Upper lobe of left lung (tissue), 6 donors: Measurements from ENCODE around the gene DUSP6. TPM values are rescaled to one million over a fixed set of nuclear protein-coding genes. Genes with fewer than 3 reads are reported as not detected.

Experiments used
- ATAC-seq, 2 donors: fragments of 200-7000 bp; cut with Tn5 transposase; one replicate each; pipeline ENCODE4 v1.9.1; 2022; ENCODE audit warnings: mild to moderate bottlenecking in 2 of 2, moderate library complexity in 2 of 2; ENCODE audit not compliant: low FRiP score in 2 of 2
- DNase-seq, 2 donors: peaks; one replicate each; pipeline ENCODE4 v3.0.0-alpha.2; 2019 to 2020
- H3K27ac ChIP-seq, 4 donors: fragments of 200-600 bp; sonication (generic); one replicate each; pipeline ENCODE4 v1.5.1; 2016 to 2019
- H3K27me3 ChIP-seq, 4 donors: fragments of 200-600 bp; sonication (generic); one replicate each; pipeline ENCODE4 v1.5.1; 2017 to 2019
- H3K36me3 ChIP-seq, 4 donors: fragments of 200-600 bp; sonication (generic); one replicate each; pipeline ENCODE4 v1.5.1; 2016 to 2019
- H3K4me1 ChIP-seq, 4 donors: fragments of 200-600 bp; sonication (generic); one replicate each; pipeline ENCODE4 v1.5.1; 2018 to 2019
- H3K4me3 ChIP-seq, 4 donors: fragments of 200-600 bp; sonication (generic); one replicate each; pipeline ENCODE4 v1.5.1; 2017 to 2019; ENCODE audit warnings: mild to moderate bottlenecking in 2 of 4, moderate library complexity in 1 of 4
- H3K9me3 ChIP-seq, 4 donors: fragments of 200-600 bp; sonication (generic); one replicate each; pipeline ENCODE4 v1.5.1; 2018 to 2019
- EP300 ChIP-seq, 4 donors: sonication (generic); formaldehyde crosslinking; IDR thresholded peaks; one replicate each; pipeline ENCODE4 v1.5.1; 2017; ENCODE audit warnings: antibody characterized with exemption in 4 of 4, control low read depth in 2 of 4
- POLR2A ChIP-seq, 4 donors: fragments of 450-650 bp; IDR thresholded peaks; one replicate each; pipeline ENCODE4 v1.5.1; 2016 to 2017; ENCODE audit warnings: antibody characterized with exemption in 4 of 4, mild to moderate bottlenecking in 2 of 4
- POLR2AphosphoS5 ChIP-seq, 2 donors: sonication (generic); formaldehyde crosslinking; IDR thresholded peaks; one replicate each; pipeline ENCODE4 v1.5.1; 2017; ENCODE audit warnings: antibody characterized with exemption in 2 of 2
- WGBS, 2 donors: methylation state at CpG; one replicate each; pipeline ENCODE4 v1.1.5; 2017 to 2018; 5-methylcytosine and 5-hydroxymethylcytosine counted together
- total RNA-seq, 6 donors: library from RNA; depleted of rRNA in 4 of 6; stranded (reverse); fragments of >200 nt in 4 of 6; gene quantifications; one replicate each; pipeline versions ENCODE4 v1.1.0 to v1.2.1, GENCODE V29; 2016 to 2021
- TF ChIP-seq, protein P1 (sequence below), 6 experiments: fragments of 450-650 bp in 4 of 6; fragments of 200-600 bp in 2 of 6; sonication (generic) in 2 of 6; IDR thresholded peaks; one replicate each; pipeline ENCODE4 v1.5.1; 2016 to 2019; ENCODE audit warnings: antibody characterized with exemption in 6 of 6
- donor health status: DM: no; HTN: no; CAD: no; lungs with moderate emphysema.
- donor health status: DM: no; HTN: yes; CAD: no; lungs with severe emphysema.

Gene DUSP6
- total RNA-seq, 6 donors from 2014 or later = 18.4 to 236 (median 86.0) TPM

DNA sequence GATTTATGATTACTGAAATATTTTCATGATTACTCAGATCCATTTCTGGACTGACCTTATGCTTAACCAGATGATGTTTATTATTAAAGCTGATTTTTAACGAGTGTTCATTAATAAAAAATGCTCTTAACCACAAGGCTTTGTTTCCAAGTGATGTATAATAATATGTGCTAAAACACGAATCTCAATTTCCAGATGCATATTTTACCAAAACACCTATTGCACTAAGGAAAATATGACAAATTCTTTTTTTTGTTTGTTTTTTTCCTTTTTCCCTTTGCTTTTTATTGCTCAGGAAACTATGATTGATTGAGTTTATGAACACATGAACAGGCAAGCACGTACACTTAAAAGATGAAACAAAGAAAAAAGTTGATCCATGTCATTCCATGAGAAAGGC, 16.9 kb upstream of the DUSP6 start:
- TF ChIP-seq, protein P1, sequence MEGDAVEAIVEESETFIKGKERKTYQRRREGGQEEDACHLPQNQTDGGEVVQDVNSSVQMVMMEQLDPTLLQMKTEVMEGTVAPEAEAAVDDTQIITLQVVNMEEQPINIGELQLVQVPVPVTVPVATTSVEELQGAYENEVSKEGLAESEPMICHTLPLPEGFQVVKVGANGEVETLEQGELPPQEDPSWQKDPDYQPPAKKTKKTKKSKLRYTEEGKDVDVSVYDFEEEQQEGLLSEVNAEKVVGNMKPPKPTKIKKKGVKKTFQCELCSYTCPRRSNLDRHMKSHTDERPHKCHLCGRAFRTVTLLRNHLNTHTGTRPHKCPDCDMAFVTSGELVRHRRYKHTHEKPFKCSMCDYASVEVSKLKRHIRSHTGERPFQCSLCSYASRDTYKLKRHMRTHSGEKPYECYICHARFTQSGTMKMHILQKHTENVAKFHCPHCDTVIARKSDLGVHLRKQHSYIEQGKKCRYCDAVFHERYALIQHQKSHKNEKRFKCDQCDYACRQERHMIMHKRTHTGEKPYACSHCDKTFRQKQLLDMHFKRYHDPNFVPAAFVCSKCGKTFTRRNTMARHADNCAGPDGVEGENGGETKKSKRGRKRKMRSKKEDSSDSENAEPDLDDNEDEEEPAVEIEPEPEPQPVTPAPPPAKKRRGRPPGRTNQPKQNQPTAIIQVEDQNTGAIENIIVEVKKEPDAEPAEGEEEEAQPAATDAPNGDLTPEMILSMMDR (IDR thresholded peaks at IDR 0.05) = no peak
- TF ChIP-seq POLR2A (IDR thresholded peaks at IDR 0.05) (no peak), EP300 (IDR thresholded peaks at IDR 0.05) (no peak), POLR2AphosphoS5 (IDR thresholded peaks at IDR 0.05) (no peak)
- no peak overlapping the region for H3K27ac ChIP-seq
- H3K36me3 ChIP-seq = no peaks in the 10 kb centered on the region
- WGBS, 2 donors = 84 to 85% methylated on average over 3 of the region's 3 CpGs
- no peaks in the 10 kb centered on the region for H3K27me3 ChIP-seq
- no peak overlapping the region for H3K4me3 ChIP-seq
- no peak for ATAC-seq
- H3K9me3 ChIP-seq = no peaks in the 10 kb centered on the region
- no peak for DNase-seq
- peaks cover 9 to 21% (median 14%) of the 10 kb centered on the region in 4 donors for H3K4me1 ChIP-seq

DNA sequence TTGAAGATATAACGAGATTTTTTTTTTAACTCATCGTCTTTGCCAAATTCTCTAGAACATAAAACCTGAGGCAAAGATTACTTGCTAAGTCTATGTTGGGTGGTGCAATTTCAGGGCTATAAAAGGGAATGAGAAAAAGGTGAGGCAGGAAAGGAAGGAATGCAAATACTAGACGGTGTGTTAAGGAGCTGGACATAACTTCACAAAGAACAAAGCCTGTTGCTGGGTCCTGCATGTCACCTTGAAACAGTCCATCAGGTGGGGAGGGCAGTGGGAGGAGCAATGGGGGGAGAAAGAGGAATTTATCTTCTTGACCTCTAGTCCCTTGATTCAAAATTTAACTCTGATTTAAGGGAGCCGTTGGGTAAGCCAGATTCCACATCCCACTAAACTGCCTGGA, 16.1 kb upstream of the DUSP6 start:
- Histone ChIP-seq H3K4me1 (peaks cover 6 to 13% (median 10%) of the 10 kb centered on the region in 4 donors), H3K27ac (no peak overlapping the region), H3K36me3 (no peaks in the 10 kb centered on the region), H3K9me3 (no peaks in the 10 kb centered on the region), H3K27me3 (no peaks in the 10 kb centered on the region), H3K4me3 (no peak overlapping the region)
- DNase-seq = no peak
- no peak for TF ChIP-seq EP300 (IDR thresholded peaks at IDR 0.05)
- no peak for TF ChIP-seq POLR2A (IDR thresholded peaks at IDR 0.05)
- TF ChIP-seq, protein P1 (IDR thresholded peaks at IDR 0.05) = no peak
- no peak for TF ChIP-seq POLR2AphosphoS5 (IDR thresholded peaks at IDR 0.05)
- 61 to 71% methylated on average over 4 of the region's 4 CpGs for WGBS, 2 donors
- peak in 1 of 2 donors; percentile 54 for ATAC-seq

DNA sequence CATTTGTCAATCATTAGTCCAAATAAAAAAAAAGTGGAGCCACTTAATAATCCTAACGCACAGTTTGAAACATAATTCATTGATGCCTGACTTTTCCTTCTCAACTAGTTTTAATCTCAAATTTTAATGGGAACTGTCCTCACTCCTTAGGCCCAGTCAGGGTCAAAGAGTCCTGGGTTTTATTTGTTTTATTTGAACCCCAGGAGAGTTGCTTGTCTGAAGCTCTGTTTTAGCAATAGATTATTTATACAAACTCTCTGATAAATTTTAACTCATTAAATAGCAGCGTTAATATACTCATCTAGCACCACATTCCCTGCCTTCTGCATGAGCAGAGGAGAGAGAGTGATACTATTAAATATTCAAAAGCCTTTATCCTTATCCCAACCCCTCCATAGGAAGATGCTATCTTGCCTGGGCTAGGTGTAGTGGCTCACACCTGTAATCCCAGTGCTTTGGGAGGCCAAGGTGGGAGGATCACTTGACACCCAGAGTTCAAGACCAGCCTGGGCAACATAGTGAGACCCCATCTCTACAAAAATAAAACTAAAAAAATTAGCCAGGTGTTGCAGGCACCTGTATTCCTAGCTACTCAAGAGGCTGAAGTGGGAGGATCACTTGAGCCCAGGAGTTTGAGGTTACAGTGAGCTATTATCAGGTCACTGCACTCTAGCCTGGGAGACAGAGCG, 14.5 kb upstream of the DUSP6 start:
- TF ChIP-seq POLR2AphosphoS5 (IDR thresholded peaks at IDR 0.05) = no peak
- no peak for TF ChIP-seq EP300 (IDR thresholded peaks at IDR 0.05)
- TF ChIP-seq, protein P1 (IDR thresholded peaks at IDR 0.05) = no peak
- no peak for TF ChIP-seq POLR2A (IDR thresholded peaks at IDR 0.05)
- no peak for DNase-seq

DNA sequence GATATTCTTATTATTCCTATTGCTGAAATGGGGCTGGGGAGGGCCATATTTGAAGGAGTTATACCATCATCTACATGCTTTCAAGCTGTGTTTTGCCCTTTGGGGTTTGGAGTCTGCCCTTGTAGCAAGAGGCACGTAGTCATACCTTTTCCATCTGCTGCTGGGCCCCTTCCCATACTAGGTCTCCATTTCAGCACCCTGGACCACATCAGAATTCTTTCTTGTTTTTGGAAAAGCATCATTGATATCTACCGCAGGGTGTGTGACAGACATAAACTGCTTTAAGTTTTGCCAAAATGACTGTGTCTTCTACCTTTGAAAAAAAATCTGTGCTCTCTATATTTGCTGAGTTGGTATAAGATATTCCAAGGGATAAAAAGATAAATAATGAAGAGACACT, 12.3 kb upstream of the DUSP6 start:
- Histone ChIP-seq H3K27ac (no peak overlapping the region), H3K4me3 (no peak overlapping the region), H3K36me3 (peaks cover 0 to 4% (median 0%) of the 10 kb centered on the region in 4 donors), H3K4me1 (peaks cover 0 to 4% (median 0%) of the 10 kb centered on the region in 4 donors), H3K27me3 (no peaks in the 10 kb centered on the region), H3K9me3 (no peaks in the 10 kb centered on the region)
- 88 to 92% methylated on average over 2 of the region's 2 CpGs for WGBS, 2 donors
- TF ChIP-seq EP300 (IDR thresholded peaks at IDR 0.05) = no peak
- TF ChIP-seq, protein P1 (IDR thresholded peaks at IDR 0.05) = no peak
- TF ChIP-seq POLR2A (IDR thresholded peaks at IDR 0.05) = no peak
- no peak for TF ChIP-seq POLR2AphosphoS5 (IDR thresholded peaks at IDR 0.05)
- DNase-seq (no peak), ATAC-seq (no peak)

More for the DNA sequence above, 14.5 kb upstream of the DUSP6 start:
- H3K36me3 ChIP-seq = peaks cover 0 to 4% (median 0%) of the 10 kb centered on the region in 4 donors
- no peak overlapping the region for H3K27ac ChIP-seq
- no peaks in the 10 kb centered on the region for H3K9me3 ChIP-seq
- H3K4me1 ChIP-seq = peaks cover 0 to 9% (median 0%) of the 10 kb centered on the region in 4 donors
- 85% methylated on average over 3 of the region's 3 CpGs for WGBS, 2 donors
- no peaks in the 10 kb centered on the region for H3K27me3 ChIP-seq
- no peak for ATAC-seq
- H3K4me3 ChIP-seq = no peak overlapping the region

DNA sequence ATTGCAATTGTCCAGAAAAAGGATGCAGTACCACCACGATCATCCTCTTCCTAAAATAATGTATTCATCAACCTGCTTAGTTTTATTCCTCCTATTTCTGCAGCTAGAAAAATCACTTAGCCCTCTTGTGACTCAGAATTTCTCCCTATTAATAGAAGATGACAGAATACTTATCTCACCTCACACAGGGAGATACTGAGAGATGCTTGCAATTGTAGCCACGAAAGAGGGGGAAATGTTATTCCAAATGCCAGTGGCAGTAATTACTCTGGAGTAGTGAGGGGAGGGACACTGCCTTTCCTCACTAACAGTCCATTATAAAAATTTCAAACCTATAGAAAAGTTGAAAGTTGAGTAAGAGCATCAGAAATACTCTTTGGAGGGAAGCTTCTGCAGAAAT, 11.8 kb upstream of the DUSP6 start:
- Histone ChIP-seq H3K27ac (no peak overlapping the region), H3K9me3 (no peaks in the 10 kb centered on the region), H3K36me3 (peaks cover 0 to 4% (median 0%) of the 10 kb centered on the region in 4 donors), H3K27me3 (no peaks in the 10 kb centered on the region), H3K4me3 (no peak overlapping the region), H3K4me1 (peaks cover 0 to 4% (median 0%) of the 10 kb centered on the region in 4 donors)
- DNase-seq (no peak), ATAC-seq (no peak)
- WGBS, 2 donors = 83 to 89% methylated on average over 2 of the region's 2 CpGs
- TF ChIP-seq POLR2AphosphoS5 (IDR thresholded peaks at IDR 0.05) (no peak), EP300 (IDR thresholded peaks at IDR 0.05) (no peak), POLR2A (IDR thresholded peaks at IDR 0.05) (no peak)
- TF ChIP-seq, protein P1 (IDR thresholded peaks at IDR 0.05) = no peak
